HEK293 (cell line): Measurements from ENCODE around the gene GJB5.

ENCODE experiments used
- CTCF ChIA-PET: fragments of 350-600 bp; formaldehyde crosslinking; extraction: SDS; loops from one replicate; lab custom pipeline; 2021; ENCODE audit warnings: antibody characterized with exemption; lab: Yijun Ruan, JAX
- POLR2A ChIA-PET: fragments of 300-600 bp; formaldehyde crosslinking; extraction: SDS; loops from one replicate; lab custom pipeline; 2020; ENCODE audit warnings: antibody characterized with exemption, inconsistent platforms; lab: Yijun Ruan, JAX
- H3K27ac ChIP-seq: fragments of 200-500 bp; sonication (Bioruptor generic); 2 replicates; pipeline ENCODE4 v1.5.1; 2014; ENCODE audit warnings: low read depth, low read length, control low read depth, inconsistent platforms; ENCODE audit errors: extremely low read depth
- H3K36me3 ChIP-seq, 2 experiments: fragments of 200-500 bp in 1 of 2; sonication (Bioruptor generic) in 1 of 2; 1 replicate in 1 of 2; 2 replicates in 1 of 2; pipeline ENCODE4 v1.5.1; 2014 to 2017; ENCODE audit warnings: inconsistent platforms in 2 of 2, low read length in 2 of 2; ENCODE audit not compliant: control insufficient read depth in 2 of 2, insufficient read depth in 1 of 2
- H3K4me1 ChIP-seq: fragments of 200-500 bp; sonication (Bioruptor generic); 2 replicates; pipeline ENCODE4 v1.5.1; 2014; ENCODE audit warnings: mild to moderate bottlenecking, low read length, inconsistent platforms; ENCODE audit not compliant: control insufficient read depth, insufficient read depth
- H3K4me3 ChIP-seq: 2 replicates; pipeline ENCODE4 v1.5.1; 2011; ENCODE audit warnings: low read depth, mild to moderate bottlenecking, control low read depth, low read length, moderate library complexity
- H3K9me3 ChIP-seq: fragments of 200-500 bp; sonication (Bioruptor generic); 2 replicates; pipeline ENCODE4 v1.5.1; 2014; ENCODE audit warnings: low read depth, low read length, inconsistent platforms; ENCODE audit not compliant: control insufficient read depth, insufficient read depth
- AEBP2 ChIP-seq: fragments of 450-650 bp; formaldehyde crosslinking; IDR thresholded peaks from 2 replicates; pipeline ENCODE4 v1.5.1; 2016; ENCODE audit warnings: missing biosample characterization, missing genetic modification characterization, borderline replicate concordance
- HOXA7 ChIP-seq: sonication (generic); formaldehyde crosslinking; IDR thresholded peaks from 2 replicates; pipeline ENCODE4 v1.8.1; 2022; ENCODE audit warnings: missing genetic modification reagents, borderline replicate concordance
- KLF17 ChIP-seq: fragments of 450-650 bp; formaldehyde crosslinking; IDR thresholded peaks from 2 replicates; pipeline ENCODE4 v1.5.1; 2016; ENCODE audit warnings: missing biosample characterization, missing genetic modification characterization
- KLF7 ChIP-seq: fragments of 450-650 bp; formaldehyde crosslinking; IDR thresholded peaks from 2 replicates; pipeline ENCODE4 v1.5.1; 2016; ENCODE audit warnings: missing biosample characterization, missing genetic modification characterization, borderline replicate concordance
- SP7 ChIP-seq: fragments of 450-650 bp; formaldehyde crosslinking; IDR thresholded peaks from 2 replicates; pipeline ENCODE4 v1.5.1; 2016; ENCODE audit warnings: missing biosample characterization, missing genetic modification characterization
- TRIM28 ChIP-seq: IDR thresholded peaks from 2 replicates; pipeline ENCODE4 v1.6.1; 2011; ENCODE audit warnings: low read length, control low read depth, borderline replicate concordance
- ZBTB17 ChIP-seq: fragments of 450-650 bp; formaldehyde crosslinking; IDR thresholded peaks from 2 replicates; pipeline ENCODE4 v1.5.1; 2016; ENCODE audit warnings: missing biosample characterization, missing genetic modification characterization
- ZBTB26 ChIP-seq: fragments of 450-650 bp; formaldehyde crosslinking; optimal IDR thresholded peaks from 2 replicates; pipeline ENCODE3; 2016; ENCODE audit warnings: missing biosample characterization, mild to moderate bottlenecking, missing genetic modification characterization
- ZNF266 ChIP-seq: fragments of 450-650 bp; formaldehyde crosslinking; IDR thresholded peaks from 2 replicates; pipeline ENCODE4 v1.5.1; 2016; ENCODE audit warnings: missing biosample characterization, missing genetic modification characterization, low read depth
- ZNF335 ChIP-seq: fragments of 450-650 bp; formaldehyde crosslinking; conservative IDR thresholded peaks from 2 replicates; pipeline ENCODE4 v1.5.1; 2016; ENCODE audit warnings: missing biosample characterization, missing genetic modification characterization
- ZNF394 ChIP-seq: fragments of 450-650 bp; formaldehyde crosslinking; IDR thresholded peaks from 2 replicates; pipeline ENCODE4 v1.5.1; 2016; ENCODE audit warnings: missing biosample characterization, missing genetic modification characterization, mild to moderate bottlenecking, moderate library complexity, borderline replicate concordance
- ZNF473 ChIP-seq: fragments of 450-650 bp; formaldehyde crosslinking; IDR thresholded peaks from 2 replicates; pipeline ENCODE4 v1.5.1; 2017; ENCODE audit warnings: missing biosample characterization, missing genetic modification characterization
- ZNF510 ChIP-seq: fragments of 450-650 bp; formaldehyde crosslinking; IDR thresholded peaks from 2 replicates; pipeline ENCODE4 v1.5.1; 2018; ENCODE audit warnings: mild to moderate bottlenecking, missing genetic modification characterization, missing biosample characterization; ENCODE audit not compliant: insufficient replicate concordance
- ZNF571 ChIP-seq: fragments of 450-650 bp; formaldehyde crosslinking; IDR thresholded peaks from 2 replicates; pipeline ENCODE4 v1.5.0; 2017; ENCODE audit warnings: missing biosample characterization, missing genetic modification characterization
- ZNF677 ChIP-seq: fragments of 450-650 bp; IDR thresholded peaks from 2 replicates; pipeline ENCODE4 v1.5.0; 2018; ENCODE audit warnings: missing biosample characterization, mild to moderate bottlenecking, missing genetic modification characterization, moderate library complexity
- ZNF707 ChIP-seq: fragments of 450-650 bp; formaldehyde crosslinking; IDR thresholded peaks from 2 replicates; pipeline ENCODE4 v1.5.1; 2016; ENCODE audit warnings: missing biosample characterization, missing genetic modification characterization
- ZNF747 ChIP-seq: fragments of 450-650 bp; formaldehyde crosslinking; IDR thresholded peaks from 2 replicates; pipeline ENCODE4 v1.5.1; 2016; ENCODE audit warnings: missing biosample characterization, missing genetic modification characterization
- ZNF785 ChIP-seq: fragments of 450-650 bp; formaldehyde crosslinking; IDR thresholded peaks from 2 replicates; pipeline ENCODE4 v1.5.1; 2016; ENCODE audit warnings: missing biosample characterization, missing genetic modification characterization
- ZSCAN23 ChIP-seq: fragments of 450-650 bp; formaldehyde crosslinking; IDR thresholded peaks from 2 replicates; pipeline ENCODE4 v1.5.1; 2016; ENCODE audit warnings: missing biosample characterization, missing genetic modification characterization
- ZSCAN5A ChIP-seq: fragments of 450-650 bp; formaldehyde crosslinking; IDR thresholded peaks from 2 replicates; pipeline ENCODE4 v1.5.1; 2016; ENCODE audit warnings: missing biosample characterization, missing genetic modification characterization

The GJB5 gene

GRCh38 chr1:34721646-34722355 is 33.0 kb upstream of the GJB5 start:
- TF ChIP-seq ZBTB17 (tag by site-specific recombination) = no peak
- no peak for TF ChIP-seq ZNF785 (tag by site-specific recombination)
- TF ChIP-seq ZSCAN5A (tag by site-specific recombination) = no peak
- Histone ChIP-seq H3K9me3 (no peaks in the 10 kb centered on the region), H3K4me1 (no peaks in the 10 kb centered on the region), H3K36me3 (no peaks in the 10 kb centered on the region), H3K4me3 (no peak overlapping the region), H3K27ac (no peak overlapping the region)
- ChIA-PET POLR2A (no interaction called here), CTCF (interaction anchor here (0.6 to 2.1 kb wide), 3 partner anchors 14 to 483 kb away, joined by 3 to 15 read pairs (median 4); no protein-coding TSS in a partner anchor)

GRCh38 chr1:34726861-34727260 is 28.0 kb upstream of the GJB5 start:
- Histone ChIP-seq H3K36me3 (no peaks in the 10 kb centered on the region), H3K4me1 (no peaks in the 10 kb centered on the region), H3K9me3 (no peaks in the 10 kb centered on the region), H3K4me3 (no peak overlapping the region), H3K27ac (no peak overlapping the region)
- no peak for TF ChIP-seq ZNF335 (tag by site-specific recombination)
- no peak for TF ChIP-seq ZNF571
- no peak for TF ChIP-seq TRIM28
- TF ChIP-seq ZSCAN23 (tag by site-specific recombination) = no peak
- no peak for TF ChIP-seq KLF7 (tag by site-specific recombination)
- no peak for TF ChIP-seq ZNF266 (tag by site-specific recombination)
- no peak for TF ChIP-seq ZNF510 (tag by site-specific recombination)
- no peak for TF ChIP-seq KLF17 (tag by site-specific recombination)
- TF ChIP-seq ZNF707 (tag by site-specific recombination) = no peak
- no peak for TF ChIP-seq ZNF394 (tag by site-specific recombination)
- TF ChIP-seq ZNF473 (tag by site-specific recombination) = no peak
- no peak for TF ChIP-seq SP7 (tag by site-specific recombination)
- no peak for TF ChIP-seq HOXA7 (CRISPR knock-in tag)
- TF ChIP-seq AEBP2 (tag by site-specific recombination) = no peak
- TF ChIP-seq ZNF677 (tag by site-specific recombination) = no peak
- no peak for TF ChIP-seq ZNF747 (tag by site-specific recombination)
- no peak for TF ChIP-seq ZBTB26 (tag by site-specific recombination)
- CTCF ChIA-PET = interaction anchor here (0.9 to 4.5 kb wide), 2 partner anchors 16 to 25 kb away, joined by 3 to 26 read pairs; no protein-coding TSS in a partner anchor
- POLR2A ChIA-PET = no interaction called here
